Measurements from ENCODE around the gene REPS1.
"Not testable (repeated sequence)": the region's sequence is repeated elsewhere in the genome, so short reads cannot be mapped to it uniquely, and the experiment has no call there.

Gene REPS1

DNA sequence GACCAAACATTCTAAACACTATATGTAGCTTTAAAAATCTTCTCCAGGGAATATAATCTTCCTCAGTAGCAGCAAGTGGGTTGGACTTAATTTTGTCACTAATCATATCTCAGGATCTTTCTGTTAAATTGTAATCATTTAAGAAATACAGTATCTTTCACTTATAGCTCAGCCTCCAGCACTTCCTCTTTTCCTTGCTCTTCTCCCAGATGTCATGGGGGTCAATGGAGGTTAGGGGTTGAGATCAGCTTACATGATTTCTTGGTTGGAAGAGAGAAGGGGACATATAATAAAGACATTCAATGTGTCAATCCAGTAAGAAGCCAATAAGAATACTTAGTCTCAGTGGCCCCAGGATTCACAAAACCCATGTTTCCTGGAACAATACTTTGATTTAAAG is 15.7 kb upstream of the REPS1 start:
- no peak for DNase-seq

DNA sequence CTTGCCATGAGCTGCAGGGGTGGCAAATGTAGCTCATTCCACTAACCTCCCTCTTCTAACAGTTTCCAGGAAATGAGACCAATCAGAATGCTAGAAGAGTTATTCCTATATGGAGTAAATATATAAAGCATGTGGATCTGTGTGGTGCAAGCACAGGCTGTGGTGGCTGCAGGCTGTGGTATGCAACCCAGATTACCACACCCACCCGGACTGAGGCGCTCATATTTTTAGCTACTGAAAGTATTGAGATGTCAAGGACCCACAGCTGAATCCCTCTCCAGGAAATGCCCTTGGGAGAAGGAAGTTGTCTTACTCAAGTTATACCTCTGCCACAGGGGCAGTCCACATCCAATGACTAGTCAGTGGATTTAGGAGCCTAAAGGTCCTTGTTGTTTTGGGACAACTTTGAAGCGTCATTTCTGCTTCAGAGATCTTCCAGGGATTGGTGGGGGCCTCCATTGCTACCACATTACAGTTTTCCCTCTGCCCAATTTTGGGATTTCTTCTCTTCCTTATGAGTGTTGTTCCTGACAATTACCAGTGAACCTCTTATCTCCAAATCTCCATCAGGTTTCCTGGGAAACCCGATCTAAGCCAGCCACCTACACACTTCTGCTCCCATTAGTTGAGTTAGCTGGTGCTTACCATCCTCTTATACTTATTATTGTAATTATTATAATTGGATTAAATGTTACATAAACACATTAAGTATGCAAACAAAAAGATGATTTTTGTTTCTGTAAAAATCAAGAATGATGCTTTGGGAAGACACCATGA is 12.1 kb upstream of the REPS1 start:
- peak; percentile 45 for DNase-seq

DNA sequence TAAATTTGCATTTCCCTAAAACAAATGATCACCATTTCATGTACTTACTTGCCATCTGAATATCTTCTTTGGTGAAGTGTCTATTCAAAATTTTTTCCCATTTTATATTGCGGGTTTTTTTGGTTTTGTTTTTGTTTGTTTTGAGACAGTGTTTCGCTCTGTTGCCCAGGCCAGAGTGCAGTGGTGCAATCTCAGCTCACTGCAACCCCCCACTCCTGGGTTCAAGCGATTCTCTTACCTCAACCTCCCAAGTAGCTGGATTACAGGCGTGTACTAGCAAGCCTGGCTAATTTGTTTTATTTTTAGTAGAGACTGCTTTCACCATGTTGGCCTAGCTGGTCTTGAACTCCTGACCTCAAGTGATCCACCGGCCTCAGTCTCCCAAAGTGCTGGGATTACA is 9.1 kb upstream of the REPS1 start:
- DNase-seq = no peak

DNA sequence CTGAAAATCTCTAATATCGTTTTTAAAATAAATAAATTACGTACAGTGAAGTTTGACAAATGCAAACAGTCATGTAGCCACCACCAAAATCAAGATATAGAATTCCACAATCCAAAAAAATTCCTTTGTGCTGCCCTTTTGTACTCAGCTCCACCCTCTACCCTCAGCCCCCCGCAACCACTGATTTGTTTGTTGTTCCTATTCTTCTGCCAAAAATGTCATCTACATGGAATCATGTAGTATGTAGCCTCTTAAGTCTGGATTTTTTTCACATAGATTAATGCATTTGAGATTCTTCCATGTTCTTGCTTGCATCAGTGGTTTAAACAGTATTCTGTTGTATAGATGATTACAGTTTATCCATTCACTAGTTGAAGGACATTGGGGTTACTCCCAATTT is 8.5 kb upstream of the REPS1 start:
- DNase-seq = peak; percentile 26

DNA sequence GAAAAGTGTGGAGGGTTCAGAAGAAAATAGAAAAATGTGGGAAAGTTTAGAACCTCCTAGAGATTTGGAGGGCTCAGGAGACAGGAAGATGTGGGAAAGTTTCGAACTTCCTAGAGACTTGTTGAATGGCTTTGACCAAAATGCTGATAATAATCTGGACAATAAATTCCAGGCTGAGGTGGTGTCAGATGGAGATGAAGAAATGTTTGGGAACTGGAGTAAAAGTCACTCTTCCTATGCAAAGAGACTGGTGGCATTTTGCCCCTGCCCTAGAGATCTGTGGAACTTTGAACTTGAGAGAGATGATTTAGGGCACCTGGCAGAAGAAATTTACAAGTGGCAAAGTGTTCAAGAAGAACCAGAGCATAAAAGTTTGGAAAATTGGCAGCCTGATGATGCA is 5.4 kb upstream of the REPS1 start:
- DNase-seq = not testable (repeated sequence)

DNA sequence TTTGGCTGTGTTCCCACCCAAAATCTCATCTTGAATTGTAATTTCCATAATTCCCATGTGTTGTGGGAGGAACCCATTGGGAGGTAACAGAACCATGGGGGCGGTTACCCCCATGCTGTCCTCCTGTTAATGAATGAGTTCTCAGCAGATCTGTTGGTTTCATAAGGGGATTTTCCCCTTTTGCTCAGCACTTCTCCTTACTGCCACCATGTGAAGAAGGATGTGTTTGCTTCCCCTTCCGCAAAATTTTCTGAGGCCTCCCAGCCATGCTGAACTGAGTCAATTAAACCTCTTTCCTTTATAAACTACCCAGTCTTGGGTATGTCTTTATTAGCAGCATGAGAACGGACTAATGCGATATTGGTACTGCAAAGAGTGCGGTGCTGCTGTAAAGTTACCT is 4.9 kb upstream of the REPS1 start:
- DNase-seq = not testable (repeated sequence)

DNA sequence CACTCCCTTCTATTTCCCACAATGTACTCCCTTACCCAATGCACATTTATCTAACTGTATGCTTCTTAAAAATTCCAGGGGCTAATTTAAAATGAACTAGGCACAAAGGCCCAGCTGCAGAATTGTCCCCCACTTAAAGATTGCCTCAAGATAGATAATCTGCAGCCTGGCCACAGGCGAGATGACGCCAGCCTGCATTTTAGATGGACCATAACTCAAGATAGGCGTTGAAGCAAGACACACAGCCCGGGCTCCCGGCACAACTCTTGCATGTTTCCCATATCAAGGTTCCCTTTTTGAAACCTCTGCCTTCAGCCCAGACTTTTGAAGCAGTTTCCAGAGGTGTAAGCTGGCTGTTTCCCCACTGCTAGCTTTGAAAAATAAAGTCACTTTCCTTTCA is 3.2 kb upstream of the REPS1 start:
- no peak for DNase-seq

DNA sequence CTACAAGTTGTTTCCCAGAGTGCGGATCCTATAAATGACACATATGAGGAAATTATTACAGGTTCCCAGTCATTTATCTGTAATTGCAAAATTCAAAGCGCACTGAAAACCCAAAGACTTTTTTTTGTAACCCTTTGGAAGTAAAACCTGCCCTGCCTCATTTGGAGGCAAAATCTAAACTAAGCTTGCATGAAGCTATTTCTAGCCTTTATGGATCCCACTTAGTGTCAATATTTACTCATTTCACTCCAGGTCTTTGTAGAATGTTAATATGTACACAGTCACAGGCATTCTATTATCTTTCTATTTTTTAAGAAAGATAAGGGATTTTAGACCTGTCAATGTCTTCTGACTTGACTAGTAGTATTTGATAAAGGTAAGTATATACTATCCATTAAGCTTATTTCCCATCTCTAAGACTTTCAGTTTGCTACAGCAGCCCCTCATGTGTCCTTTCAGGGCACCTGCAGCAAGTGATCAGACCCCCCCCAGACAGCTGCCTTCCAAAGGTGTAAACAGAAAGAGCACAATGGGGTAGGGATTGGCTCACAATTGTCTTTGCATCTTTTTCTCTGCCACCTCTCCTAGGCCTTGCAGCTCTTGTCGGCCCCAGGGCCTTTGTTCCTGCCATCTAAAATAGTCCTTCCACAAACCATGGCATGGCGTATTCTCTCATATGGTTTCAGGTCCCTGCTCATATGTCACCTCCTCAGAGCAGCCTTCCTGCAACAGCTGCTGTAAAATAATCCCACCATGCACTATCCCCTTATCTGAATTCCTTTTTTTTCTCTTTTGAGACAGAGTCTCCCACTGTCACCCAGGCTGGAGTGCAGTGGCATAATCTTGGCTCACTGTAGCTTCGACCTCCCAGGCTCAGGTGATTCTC is 1.3 kb upstream of the REPS1 start:
- peak; percentile 82 for DNase-seq

DNA sequence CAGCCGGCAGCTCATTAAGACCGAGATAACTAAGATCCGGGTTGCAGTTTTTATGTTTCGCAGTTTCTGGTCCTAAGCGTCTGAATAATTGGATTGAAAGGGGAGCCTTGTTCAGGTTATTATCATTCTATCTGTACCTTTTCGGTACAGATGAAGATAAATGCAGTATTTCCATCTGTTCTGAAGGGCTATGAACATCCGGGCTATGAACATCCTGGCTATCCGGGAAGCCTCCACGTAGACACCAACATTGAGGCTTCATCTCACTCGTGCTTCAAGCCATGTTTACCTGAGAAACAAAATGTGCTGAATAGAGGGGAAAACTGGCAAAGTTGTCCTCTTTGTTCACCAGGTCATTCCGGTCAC is 399 bp upstream of the REPS1 start:
- peak; percentile 87 for DNase-seq

DNA sequence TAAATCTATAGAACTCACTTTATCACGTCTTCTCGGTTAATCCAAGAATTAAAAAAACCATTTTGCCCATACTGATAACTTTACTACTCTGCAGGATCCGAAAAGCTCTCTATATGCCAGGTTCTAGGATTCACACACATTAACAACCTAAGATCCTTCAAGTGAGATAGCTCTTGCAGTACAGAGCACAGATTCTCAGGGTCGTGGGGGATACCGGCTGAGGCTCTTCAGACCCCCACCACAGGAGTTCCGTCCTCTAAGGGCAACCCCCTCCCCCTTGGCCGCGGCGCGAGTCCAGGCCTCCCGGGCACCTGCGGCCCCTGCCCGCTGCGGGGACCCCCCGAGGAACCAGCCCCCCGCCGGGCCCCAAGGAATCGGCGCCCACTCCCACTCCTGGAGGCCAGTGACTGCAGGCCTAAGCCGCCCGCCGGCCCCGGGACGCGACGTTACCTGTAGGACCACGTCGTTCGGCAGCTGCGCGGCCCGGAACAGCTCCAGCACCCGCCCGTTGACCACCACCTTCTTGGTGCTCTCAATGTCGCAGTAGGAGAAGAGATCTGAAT is 892 bp downstream of the REPS1 start:
- DNase-seq = peak; percentile 82

DNA sequence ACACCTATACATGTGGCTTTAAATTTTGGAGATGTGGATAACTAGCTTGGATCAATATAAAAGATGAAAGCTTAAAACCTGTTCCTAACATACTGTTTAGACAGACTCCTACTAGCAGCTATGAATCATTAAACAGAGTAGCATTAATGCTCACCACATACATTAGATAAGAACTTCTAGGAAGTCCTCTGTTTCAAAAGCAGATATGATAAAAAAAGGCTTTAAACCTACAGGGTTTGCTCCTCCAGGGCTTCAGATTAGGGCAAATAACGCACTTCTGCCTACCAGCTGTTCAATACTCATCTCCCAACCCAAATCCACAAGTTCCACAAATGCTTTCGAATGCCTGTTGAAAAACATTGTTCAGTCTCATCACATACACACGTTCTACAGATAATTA is 1.5 kb downstream of the REPS1 start:
- DNase-seq = peak; percentile 49

DNA sequence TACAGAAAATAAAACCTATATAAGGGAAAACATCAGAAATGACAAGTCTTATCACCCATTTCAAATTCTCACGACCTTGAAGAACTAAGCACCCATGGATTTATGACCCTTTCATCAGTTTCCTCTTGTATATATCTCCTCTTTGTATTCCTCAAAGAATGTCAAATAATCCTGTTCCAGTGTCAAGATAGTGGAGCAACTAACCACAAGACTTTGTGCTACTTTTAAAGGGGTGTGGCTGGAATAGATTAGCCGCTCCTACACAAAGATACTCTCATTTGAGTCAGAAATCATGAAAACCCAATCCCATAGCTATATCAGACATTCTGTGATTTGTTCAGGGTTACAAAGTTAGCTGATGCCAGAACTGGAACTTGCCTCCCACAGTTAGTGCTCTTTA is 6.6 kb downstream of the REPS1 start:
- no peak for DNase-seq

DNA sequence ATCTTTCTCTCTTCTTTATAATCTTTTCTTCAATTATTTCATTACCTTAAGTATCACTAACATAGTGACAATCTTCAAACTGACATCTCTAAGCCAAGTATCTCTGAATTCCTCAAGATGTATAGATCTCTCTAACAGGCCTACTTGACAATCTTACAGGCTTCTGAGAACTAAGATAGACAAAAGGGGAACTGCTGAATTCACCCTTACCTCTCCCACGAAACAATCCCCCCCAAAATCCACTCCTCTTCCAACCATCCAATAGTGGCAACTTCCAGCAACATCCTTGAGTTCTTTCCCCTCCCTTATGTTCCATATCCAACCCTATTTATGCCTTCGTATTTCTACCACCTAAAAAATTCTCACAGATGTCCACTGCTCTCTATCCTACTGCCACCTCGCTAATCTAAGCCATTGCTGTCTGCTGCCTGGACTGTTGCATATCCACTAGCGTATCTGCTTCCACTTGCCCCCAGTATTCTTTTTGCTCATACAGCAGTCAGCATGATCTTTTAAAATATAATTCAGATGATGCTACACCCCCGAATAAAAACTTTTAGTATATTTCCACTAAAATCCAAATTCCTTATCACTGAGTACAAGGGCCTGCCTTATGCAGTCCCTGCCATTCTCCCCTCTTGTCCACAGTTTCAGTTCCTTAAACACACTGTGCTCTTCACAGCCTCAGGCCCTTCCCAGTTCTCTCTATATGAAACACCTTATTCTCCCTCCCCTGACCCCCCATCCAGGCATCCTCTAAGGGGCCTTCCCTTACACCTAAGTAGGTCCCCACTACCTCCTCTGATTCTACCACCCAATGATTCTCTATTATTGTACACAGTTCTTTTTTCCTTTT is 8.0 kb downstream of the REPS1 start:
- DNase-seq = peak; percentile 19

DNA sequence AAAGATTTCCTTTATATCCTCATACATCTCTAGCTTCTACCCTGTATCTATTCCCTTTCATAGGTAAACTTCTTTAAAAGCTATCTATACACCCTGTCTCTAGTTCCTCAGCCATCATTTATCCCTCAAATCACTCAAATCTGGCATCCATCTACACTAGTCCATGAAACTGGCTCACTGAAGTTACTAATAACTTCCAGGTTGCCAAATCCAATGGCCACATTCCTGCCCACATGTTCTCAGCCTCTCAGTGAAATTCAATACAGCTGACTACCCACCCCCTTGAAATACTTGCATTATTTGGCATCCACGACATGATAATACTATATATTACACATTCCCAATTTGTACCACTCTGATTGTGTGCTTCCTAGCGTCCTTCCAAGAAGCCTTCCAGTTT is 8.7 kb downstream of the REPS1 start:
- peak; percentile 28 for DNase-seq

DNA sequence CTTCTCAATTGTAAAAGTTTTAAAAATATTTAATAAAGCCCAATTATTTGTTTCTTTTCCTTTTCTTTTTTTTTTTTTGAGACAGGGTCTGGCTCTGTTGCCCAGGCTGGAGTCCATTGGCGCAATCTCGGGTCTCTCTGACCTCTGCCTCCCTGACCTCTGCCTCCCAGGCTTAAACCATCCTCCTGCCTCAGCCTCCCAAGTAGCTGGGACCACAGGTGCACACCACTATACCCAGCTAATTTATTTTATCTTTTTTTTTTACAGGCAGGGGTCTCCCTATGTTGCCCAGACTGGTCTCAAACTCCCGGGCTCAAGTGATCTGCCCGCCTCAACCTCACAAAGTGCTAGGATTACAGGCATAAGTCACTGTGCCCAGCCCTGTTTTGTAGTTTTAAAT is 9.8 kb downstream of the REPS1 start:
- DNase-seq = no peak

DNA sequence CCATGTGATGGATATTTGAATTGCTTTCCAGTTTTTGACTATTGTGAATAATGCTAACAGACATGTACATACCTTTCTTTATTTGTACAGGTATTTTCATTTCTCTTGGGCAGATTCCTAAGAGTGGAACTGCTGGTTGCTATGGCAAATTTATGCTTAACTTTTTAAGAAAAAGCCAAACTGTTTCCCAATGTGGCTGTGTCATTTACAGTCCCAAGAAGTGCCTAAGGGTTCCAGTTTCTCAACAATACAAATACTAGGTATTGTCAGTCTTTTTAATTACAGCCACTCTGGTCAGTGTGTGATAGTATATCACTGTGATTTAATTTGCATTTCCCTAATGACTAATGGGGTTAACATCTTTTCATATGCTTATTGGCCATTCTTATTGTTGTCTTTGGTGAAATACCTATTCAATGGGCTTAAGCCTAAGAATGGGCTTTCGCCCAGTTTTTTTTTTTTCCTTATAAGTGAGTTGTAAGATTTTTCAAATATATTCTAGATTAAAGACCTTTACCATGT is 10.3 kb downstream of the REPS1 start:
- DNase-seq = peak; percentile 41

DNA sequence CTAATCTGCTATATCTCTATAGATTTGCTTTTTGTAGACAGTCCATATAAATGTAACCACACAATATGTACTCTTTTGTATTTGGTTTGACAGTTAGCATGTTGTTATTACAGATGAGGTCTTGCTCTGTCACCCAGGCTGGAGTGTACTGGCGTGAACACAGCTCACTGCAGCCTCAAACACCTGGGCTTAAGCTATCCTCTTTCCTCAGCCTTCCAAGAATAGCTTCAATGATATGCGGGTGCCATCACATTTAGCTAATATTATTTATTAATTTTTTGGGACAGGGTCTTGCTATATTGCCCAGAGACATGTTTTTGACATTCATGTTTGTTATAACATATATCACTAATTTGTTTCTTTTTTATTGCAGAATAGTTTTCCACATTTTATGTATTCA is 10.8 kb downstream of the REPS1 start:
- DNase-seq = peak; percentile 50

DNA sequence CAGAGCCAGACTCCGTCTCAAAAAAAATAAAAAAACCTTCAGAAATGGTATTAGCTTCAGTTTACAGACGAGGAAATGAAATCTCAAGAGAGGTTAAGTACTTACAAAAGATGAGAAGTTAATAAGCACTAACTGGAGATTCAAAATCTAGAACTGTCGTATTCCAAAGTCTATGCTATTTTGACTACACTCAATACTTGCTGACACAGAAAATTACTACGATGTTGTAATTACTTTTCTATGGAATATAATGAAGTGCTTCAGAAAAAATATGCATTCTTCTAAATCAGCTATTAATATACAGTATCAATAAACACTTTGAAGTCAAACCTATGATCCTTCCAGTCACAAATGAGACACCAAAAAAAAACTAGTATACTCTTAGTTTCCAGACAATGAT is 12.2 kb downstream of the REPS1 start:
- DNase-seq = no peak

DNA sequence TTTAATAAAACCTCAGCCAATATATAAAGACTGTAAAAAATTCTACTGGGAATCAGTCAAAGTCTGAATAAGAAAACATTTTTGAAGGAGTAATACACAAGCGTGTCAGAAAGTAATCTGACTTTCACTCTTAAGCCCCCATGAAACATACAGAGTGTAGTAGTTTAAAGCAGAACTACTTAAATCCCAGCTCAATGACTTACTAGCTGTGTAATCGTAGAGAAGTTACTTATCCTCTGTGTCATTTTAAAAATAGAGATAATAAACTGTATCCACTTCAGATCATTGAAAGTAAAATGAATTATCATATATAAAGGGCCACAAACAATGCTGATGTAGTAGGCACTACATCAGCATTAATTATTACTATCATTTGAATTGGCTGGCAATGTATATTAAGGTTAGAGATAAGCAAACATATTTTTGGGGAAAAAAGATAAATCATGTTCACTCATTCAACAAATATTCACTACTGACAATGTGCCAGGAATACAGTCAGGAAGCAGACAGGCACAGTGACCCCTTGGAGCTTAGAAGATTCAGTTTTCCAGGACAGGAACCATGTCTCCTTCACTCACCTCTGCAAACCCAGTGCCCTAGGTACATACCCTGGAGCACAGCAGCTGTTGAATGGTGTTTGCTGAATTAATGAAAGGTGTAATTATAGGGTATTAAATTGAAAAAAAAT is 14.4 kb downstream of the REPS1 start:
- peak; percentile 98 for DNase-seq

DNA sequence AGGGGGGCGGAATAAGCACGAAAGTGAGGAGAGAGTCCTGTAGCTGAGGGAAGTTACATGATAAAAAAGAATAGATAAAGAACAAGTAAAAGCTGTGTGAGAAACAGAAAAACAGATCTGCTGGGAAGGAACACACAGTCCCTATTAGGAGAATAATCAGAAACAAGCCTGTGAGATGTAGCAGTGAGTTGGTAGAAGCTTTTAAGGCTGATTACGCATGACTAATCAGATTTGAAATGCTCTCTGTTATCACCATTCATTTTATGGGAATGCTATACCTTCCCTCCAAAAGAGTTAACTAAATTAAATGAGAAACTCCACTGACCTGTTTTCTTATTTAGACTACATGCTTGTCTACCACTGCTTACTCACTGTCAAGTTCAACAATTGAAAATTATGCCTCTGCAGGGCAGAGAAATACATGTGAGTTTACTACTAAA is 15.8 kb downstream of the REPS1 start:
- peak; percentile 41 for DNase-seq

DNA sequence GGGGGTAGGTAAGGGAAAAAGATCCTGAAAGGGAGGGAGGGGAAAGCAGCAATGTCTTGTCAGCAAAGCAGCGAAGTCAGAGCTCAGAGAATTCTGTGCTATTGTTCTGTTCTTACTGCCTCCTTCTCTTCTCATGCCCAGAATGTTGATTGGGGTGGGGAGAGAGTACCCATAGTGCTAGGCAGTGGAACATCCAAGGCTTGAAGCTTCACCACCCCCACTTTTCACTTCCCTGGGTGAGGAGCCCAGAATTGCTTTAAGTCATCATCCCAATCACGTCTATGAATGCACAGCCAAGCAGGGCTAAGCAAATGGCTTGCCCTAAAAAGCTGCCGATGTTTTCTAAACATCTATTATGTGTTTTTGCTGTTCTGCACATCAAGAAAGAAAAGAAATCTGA is 16.5 kb downstream of the REPS1 start:
- peak; percentile 46 for DNase-seq

DNA sequence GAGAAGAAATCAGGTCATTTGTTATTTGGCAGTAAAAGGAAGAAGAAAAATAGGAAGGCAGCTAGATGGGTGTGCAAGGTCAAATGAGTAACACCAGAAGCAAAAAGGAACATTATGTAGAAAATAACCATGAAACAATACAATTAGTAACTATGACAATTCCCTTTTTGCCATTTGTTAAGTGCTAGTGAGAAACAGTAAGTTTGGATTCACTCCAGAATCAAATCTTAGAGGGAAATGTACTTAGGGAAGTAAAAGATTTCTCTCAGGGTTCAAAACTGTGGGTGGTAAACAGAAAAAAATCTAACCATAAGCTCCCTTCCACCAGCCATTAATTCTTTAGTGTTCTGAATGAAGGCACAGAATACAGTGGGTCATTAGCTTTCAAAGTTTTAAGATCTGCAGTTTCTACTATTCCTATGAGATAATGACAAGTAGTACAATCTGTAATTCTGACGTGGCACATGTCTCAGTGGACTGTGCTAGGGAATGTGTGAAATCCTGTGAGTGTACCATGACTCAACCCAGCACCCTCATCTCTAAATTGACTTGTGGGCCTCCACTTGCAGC is 17.1 kb downstream of the REPS1 start:
- DNase-seq = no peak
